Activated CD4-positive, alpha-beta T cell treated with anti-CD3 and anti-CD28 coated beads, Interleukin-2, amount 50 U/mL, for 1 hour (primary cell): ENCODE results near the gene CEP57.
"Not testable (repeated sequence)": the region's sequence is repeated elsewhere in the genome, so short reads cannot be mapped to it uniquely, and the experiment has no call there.

Source experiments
- DNase-seq: peaks from one replicate; pipeline ENCODE4 v3.0.0-alpha.2; 2020

Gene CEP57

GRCh38 chr11:95867105-95867504 is 76.8 kb downstream of the CEP57 start:
- no peak for DNase-seq

- not testable (repeated sequence) for DNase-seq
These were observed 80.6 kb downstream of the CEP57 start for GRCh38 chr11:95870877-95871276.

GRCh38 chr11:95877291-95877690 is 87.0 kb downstream of the CEP57 start:
- DNase-seq = no peak
